Activated CD8-positive, alpha-beta memory T cell treated with anti-CD3 and anti-CD28 coated beads for 24 hours (primary cell): ENCODE results near the gene CEP131.

Experiments
- DNase-seq: peaks from one replicate; pipeline ENCODE4 v3.0.0-alpha.2; 2020

The CEP131 gene

DNA sequence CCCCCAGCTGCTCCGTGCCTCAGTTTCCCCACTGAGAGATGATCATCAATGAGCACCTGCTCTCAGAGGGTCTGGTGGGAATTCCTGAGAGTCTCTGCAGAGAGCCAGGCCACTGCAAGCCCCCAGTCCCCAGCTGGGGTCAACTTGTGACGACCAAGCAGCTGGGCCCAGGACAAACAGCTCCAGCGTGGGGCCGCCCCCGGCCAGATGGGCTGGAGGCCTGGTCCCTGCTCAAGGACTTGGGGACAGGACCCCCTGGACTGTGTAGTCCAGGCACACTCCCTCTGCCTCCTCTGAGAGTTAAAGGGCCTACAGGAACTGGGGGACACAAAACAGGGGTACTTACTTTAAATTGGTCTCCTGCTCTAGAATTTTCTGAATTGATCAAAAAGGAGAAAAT is 40.2 kb downstream of the CEP131 start:
- DNase-seq = no peak

DNA sequence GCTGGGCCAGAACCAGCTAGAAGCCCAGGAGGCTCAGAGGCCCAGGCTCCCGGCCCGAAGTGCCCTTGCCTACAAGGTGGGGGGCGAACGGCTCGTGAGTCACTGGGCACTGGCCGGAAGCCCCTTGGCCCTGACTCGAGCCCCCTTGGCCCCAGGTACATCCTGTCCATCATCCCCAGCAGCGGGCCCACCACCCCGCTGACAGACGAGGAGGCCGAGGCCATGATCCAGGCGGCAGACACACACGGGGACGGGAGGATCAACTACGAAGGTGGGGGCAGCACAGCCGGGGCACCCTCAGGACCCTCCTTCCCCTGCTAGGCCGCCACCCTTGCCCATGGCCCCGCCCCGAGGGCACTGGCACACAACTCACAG is 41.0 kb downstream of the CEP131 start:
- no peak for DNase-seq

DNA sequence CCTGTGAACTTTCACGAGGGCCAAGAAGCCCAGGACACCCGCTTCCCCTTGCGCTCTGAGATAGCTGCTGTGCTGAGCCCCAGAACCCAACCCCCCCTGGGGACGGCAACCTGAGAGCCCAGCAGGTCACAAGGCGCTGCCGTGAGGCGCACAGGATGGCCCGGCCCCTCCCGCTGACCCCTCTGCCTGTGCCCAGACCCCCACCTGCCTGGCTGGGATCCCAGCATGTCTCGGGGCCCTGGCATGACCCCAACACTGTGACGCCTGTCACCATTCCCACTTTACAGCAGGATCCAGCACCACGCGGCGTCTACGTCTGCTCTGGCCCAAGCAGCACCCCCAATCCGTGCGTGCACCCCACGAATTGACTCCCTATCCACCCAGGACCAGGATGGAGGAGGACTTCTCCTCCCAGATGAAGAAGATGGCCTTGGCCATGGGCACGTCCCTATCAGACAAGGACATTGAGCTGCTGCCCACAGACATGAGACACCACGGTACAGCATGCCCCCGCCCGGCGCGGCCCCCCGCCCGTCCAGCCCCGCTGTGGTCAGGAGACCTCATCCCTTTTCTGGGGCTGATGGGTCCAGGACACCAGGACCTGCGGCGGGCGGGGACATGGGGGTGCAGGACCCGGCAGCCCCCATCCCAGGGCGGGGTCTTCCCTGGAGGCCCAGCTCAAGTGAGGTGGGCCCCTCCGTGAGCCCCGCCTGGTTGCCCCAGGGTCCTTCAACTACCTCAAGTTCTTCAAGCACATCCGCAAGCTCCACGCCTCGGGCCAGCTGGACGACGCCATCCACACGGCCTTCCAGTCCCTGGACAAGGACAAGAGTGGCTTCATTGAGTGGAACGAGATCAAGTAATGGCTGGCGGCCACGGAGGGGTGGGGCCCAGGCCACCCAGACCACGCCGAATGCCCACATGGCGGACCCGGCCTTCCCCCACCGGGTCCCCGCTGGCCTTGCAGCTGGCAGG is 41.6 kb downstream of the CEP131 start:
- no peak for DNase-seq

DNA sequence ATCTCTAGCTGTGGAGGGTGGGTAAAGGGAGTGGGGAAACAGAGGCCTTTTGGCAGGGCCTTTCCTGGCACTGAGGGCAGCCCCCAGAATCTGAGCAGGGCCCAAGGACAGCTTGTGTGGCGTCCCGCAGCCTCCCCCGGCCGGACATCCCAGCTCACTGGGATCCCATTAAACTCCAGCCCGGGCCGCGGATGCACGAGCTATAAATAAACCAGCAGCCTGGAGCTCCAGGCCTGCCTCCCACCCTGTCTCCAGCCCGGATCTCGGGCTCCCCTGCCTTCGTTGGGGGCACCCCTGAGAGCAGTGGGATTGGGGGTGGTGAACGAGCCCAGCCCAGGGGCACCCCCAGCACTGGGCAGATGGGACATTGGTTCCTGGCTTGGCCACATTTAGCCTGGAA is 42.9 kb downstream of the CEP131 start:
- DNase-seq = no peak

DNA sequence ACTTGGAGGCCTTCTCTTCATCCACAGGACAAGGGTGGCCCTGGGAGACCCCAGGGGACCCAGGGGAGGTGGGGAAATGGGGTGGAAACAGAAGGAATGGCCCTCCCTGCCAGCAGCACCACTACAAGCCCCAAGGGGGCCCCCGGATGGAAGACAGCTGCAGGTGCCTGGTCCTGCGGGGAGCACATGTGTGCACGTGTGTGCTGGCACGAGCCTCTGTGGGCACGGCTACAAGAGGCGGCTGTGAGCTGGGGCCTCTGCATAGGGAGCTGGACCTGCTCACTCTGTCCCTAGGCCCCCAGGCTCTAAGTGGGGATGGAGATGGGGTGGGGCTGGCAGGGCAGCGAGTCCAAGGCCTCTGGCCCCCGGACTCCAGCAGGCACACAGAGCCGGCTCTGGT is 43.5 kb downstream of the CEP131 start:
- no peak for DNase-seq

DNA sequence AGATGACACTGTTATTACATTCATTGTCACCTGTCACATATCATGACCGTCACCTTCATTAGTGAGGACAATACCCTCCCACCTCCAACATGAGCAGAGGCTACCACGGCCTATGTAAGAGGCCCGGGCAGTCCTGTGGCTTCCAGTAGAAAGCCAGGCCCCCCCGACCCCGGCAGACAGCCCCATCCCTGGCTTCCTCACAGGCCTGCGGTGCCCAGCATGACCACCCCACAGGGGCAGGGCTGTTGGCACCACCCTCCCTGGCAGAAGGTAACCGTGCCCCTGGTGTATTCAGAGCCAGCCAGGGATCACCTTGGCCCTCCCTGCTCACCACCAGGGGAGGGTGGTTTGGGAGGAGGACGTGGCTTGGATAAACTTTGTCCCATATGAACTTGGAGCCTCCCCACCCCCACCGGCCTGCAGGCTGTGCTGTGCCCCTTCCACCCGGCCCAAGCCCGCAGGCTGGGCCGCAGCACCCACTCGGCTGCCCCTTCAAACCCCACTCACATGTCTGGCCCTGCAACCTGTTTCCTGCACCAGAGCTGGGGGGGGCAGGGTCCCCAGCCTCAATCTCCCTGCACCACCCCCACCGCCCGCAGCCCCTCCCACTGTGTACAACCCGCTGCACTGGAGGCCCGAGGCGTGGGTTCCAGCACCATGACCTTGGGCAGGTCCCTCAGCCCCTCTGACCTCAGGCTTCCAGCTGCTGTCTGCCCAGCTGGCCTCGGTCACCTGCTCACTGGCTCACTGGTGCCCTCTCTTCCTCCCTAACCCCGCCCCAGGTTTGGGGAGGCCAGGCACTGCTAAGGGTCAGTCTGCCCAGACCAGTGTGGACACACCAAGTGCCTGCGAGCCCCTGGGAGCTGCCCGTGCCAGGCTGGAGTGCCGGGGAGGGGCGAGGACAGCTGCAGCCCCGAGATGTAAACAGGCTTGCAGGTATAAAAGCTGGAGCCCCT is 44.4 kb downstream of the CEP131 start:
- DNase-seq = no peak

DNA sequence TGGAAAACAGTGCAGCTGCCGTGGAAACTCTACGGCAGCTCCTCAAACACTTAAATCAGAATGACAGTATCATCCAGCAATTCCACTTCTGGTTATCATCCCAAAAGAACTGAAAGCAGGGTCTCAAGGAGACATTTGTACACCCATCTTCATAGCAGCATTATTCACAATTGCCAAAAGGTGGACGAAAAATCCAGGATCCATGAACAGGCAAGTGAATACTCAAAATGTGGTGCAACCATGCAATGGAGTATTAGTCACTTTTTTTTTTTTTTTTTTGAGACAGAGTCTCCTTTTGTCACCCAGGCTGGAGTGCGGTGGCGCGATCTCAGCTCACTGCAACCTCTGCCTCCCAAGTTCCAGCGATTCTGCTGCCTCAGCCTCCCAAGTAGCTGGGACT is 46.1 kb downstream of the CEP131 start:
- DNase-seq = no peak

DNA sequence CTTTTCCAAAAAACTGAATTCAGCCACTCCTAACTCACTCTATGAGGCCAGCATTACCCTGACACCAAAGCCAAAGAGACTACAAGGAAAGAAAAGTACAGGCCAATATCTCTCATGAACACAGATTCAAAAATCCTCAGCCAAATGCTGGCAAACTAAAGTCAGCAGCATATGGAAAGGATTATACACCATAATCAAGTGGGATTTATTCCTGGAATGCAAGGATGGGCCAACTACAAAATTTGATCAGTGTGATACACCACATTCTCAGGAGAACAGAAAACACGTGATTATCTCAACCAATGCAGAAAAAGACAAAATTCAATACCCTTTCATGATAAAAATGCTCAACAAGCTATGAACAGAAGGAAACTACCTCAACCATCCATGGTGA is 49.0 kb downstream of the CEP131 start:
- DNase-seq = no peak

DNA sequence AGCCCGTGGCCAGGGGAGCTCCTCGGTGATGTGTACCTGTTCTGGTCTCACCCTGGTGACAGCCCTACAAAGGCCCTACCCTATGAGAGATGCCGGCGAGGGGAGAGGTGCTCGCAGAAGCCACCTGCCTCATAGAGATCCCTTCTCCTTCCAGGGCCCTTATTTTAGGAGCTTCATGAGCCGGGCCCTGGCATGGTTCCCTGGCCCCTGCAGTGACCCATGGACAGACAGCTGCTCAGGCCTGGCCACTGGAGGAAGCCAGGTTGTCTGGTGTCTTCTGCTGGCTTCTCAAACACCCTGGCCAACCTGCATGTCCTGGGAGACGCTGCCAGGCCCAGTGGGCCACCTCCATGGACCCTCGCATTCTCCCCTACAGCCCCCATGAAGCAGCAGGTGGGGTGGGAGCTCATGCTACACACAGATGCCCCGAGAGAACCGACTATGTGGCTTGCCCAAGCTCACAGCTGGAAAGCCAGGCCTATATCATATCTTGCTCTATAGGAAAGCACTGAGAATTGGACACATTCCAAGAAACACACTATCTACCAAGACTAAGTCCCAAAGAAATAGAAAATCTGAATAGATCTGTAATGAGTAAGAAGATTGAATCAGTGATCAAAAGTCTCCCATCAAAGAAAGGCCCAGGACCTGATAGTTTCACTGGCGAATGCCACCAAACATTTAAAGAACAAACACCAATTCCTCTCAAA is 49.6 kb downstream of the CEP131 start:
- no peak for DNase-seq

DNA sequence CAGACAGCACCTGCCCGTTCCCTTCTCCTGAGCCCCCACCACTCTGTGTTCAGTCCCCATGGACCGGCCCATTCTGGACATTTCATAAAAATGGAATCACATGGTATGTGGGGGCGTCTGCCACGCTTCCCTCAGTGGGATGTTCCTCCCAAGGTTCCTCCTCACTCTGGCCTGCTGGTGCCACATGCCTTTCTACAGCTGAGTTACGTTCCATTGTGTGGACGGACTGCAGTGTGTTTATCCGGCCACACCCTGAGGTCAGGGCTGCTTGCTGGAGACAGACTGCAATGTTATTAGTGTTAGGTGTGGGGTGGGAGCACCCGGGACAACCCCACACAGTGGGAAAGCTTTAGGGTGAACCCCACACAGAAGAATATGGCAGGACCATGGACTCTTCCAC is 50.8 kb downstream of the CEP131 start:
- no peak for DNase-seq

DNA sequence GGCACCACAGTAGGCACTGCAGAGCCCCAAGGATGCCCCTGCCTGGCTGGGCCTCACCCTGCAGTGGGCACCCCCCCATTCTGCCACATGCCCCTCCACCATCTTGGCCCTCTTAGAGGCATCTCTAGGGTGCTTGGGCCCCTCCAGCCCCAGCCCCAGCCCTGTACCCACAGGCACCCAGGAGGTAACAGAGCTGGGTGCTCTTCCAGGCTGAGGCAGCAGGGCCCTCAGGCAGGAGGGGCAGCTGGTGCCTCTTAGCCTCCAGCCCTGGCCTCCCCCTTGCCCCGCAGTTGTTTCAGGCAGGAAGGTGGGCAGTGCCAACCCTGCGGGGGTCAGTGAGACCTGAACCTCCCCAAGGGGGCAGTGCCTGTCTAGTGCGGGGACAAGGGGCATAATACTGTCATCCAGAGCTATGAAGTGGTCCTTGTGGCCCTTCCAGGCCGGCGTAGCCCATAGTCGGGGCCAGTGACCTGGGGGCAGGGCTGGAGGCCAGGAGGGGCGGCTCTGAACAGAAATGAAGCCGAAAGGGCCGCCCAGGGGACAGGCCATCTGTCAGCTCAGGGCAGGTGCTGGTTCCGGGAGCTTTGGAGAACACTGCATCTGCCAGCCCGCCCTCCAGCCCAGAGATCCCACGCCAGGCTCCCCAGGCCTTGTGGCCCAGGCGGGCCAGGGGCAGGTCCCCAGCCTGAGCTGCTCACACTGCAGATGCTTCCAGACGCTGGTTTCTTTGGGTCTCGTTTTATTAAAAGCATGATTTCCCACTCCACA is 51.9 kb downstream of the CEP131 start:
- no peak for DNase-seq

DNA sequence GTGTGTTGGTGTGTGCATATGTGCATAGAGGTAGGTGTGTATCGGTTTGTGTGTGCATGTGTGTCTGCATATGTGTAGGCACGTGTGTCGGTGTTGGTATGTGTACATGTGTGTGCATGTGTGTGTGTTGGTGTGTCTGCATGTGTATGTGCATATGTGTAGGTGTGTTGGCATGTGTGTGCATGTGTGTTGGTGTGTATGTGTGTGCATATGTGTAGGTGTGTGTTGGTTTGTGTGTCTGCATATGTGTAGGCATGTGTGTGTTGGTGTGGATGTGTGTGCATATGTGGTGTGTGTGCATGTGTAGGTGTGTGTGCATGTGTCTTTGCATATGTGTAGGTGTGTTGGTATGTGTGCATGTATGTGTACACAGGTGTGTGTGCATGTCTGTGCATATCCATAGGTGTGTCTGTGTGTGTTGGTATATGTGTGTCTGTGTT is 52.9 kb downstream of the CEP131 start:
- DNase-seq = no peak

DNA sequence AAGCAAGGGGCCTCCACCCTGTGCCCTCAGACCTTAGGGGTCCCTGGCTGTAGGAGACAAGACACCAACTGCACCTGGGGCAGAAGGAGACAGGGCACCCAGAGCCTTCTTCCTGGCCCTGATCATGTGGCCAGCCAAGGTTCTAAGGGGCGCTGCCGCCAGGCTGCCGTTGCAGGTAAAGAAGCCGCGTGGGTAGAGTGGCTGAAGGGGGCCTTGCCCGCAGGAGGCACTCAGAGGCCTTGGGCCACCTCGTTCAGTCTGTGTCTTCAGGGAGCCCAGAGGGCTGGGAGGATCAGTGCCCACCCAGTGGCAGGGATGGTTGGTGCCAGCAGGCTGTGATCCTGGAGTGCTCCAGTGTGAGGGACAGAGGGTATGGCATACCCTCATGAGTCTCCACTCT is 55.1 kb downstream of the CEP131 start:
- DNase-seq = no peak

DNA sequence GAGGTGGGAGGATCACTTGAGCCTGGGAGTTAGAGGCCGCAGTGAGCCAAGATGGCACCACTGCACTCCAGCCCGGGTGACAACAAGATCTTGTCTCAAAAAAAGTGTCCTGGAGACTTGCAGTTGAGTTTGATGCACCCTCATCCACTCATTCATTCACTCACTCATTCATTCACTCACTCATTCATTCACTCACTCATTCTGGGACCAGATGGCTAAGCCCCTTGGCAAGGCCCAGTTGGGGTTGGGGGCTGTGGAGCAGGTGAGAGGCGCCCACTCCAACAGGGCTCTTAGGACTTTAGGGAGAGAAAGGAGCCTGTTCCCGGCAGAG is 55.6 kb downstream of the CEP131 start:
- DNase-seq = no peak

DNA sequence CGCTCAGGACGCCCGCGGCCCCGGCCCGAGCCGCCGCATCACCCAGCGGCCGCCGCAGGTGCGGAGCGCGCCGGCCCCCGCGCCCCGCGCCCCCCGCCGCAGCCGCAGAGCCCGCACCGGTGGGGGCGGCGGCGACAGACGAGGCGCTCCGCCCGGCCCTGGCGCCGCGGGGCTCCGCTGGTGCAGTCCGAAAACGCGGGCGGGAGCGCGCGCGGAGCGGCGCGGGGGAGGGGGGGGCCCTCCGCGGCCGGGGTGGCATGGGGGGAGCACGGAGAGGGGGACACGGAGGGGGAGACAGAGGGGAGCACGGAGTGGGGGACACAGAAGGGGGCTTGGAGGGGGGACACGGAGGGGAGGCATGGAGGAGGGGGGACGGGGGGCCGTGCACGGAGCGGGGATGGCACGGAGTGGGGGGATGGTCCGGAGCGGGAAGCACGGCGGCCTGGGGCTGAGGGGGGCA is 56.7 kb downstream of the CEP131 start, which contains the start of gene AATK:
Gene AATK (minus strand): TSS at position 189 of the 460 bp plus-strand sequence. CDS start 229 bp downstream, outside the sequence.
- no peak for DNase-seq

DNA sequence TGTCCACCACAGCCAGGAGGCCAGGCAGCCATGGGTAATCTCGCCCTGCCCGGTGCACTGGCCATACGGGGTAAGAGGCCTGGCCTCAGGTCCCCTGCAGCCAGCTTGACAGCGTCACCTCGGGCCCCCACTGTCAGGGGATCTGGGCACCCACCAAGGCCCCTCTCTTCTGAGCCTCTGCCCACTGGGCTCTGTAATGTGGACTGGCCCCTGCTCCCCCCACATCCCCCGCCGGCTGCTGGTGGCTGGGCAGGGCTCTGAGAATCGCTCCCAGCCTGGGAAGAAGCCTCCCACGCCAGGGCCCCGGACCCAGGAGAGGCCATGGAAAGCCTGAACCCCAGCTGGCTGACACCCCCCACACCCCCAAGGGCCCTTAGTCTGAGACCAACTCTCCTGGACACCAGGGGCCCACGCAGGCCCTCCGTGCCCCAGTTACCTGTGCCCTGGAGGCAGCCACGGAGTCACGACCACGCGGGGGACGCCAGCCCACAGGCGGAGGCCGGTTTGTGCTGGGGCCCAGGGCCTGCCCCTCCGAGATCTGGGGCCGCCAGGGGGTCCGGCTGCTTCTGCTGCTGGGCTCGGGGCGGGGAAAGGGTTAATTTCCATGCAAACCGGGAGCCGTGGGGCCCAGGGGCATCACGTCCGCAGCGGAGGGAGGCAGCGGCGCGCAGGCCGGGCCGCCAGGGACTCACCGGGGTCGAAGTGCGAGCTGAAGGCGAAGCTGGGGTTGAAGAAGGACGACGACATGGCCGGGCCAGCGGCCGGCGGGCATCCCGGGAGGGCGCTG is 57.3 kb downstream of the CEP131 start, which contains the start of gene PVALEF:
Gene PVALEF (plus strand): TSS at position 262 of the 787 bp plus-strand sequence. CDS start 15,720 bp downstream, outside the sequence.
- DNase-seq = no peak

DNA sequence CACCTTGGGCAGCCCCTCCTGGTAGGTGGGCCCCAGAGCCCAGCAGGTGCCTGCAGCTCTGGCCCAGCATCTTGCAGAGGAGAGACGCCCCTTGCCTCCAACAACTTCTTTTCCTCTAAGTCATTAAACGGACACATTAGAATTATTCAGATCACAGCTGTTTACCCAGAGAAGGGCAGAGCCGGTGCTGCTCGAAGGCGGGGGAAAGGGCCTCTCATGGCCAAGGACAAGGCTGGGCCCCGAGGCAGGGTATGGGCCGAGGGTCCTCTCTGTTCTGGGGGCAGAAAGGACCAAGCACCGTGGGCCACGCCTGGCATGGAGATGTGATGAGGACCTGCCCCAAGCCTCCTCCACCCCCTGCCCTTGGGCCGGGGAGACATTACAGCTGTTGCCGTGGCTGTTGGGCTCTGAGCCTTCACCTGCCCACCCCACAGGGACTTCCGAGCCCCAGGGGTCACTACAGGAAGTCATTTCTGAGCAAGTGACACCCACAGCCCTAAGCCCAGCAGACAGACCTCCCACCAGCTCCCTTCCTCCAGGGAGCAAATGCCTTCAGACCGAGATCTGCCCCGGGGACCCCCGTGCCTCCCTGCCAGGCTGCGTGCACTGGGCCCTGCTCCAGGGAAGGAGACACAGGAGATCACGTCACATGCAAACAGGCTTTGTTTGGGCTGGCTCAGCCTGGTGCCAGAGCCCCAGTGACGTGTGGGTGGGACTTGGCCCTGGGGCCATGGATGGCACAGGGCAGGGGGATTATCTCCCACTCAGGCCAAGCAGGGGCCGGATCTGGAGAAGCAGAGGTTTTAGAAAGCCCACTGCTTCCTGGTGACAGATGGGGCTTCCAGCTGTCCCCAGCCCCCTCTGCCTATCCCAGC is 58.2 kb downstream of the CEP131 start:
- no peak for DNase-seq

DNA sequence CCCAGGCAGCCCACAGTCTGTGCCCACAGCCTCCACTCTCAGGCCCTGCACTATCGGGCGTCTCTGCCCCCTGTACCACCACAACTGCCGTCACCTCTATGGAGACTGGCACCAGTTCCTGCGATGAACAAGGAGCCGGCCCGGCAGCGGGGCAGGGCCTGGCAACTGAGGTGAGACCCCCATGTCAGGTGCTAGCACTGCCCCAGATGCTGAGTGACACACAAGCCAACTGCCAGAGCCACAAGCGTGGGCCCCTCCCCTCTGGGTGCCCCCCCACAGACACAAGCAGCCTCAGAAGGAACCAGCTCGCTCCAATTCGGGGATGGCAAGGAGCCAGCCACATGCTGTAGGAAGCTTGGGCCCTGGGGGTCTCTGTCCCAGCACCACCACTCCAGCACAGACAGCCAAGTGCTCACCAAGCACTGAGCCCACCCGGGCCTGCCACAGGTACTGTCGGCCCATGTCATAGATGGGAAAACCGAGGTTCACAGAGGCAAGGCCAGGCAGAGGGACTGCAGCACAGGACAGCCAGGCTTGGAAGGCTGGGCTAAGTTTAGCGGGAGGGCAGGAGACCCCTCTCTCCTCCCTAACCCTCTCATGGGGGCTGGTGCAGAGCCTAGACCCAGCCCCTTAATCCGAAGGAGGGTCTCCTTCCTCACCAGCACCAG is 58.9 kb downstream of the CEP131 start:
- DNase-seq = no peak

DNA sequence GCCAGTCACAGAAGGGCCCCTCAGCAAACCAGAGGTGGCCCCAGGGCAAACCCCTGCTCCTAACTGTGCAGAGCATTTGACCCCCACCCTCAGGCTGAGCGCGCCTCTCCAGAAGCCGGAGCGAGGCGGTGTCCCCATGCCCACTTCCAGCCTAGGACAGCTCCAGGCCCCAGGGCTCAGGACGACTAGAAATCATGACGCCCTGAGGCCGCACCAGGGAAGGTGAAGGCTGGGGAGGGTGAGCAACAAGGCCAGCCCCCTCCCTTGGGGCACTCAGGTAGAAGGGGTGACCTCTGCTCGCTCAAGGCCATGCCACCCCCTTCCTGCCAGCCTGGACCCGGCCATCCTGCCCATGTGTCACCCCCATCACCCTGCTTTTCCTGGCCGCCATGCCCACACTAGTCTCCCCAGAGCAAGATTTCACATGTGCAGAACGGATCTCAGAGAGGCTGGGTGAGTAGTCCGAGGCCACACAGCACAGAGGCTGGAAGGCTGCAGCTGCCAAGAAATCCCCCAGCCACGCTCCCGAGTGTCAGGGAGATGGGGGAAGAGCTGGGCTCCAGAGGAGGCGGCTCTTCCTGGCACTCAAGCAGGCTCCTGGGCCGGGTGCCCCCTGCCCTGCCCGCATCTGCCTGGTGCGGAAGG is 59.6 kb downstream of the CEP131 start:
- DNase-seq = no peak
